Suppressor macrophage treated with lipopolysaccharide for 1 hour (primary cell): ENCODE results near the gene PC.
A peak's percentile ranks its signal among the peaks of the same experiment; 100 is the strongest.

Source experiments
- DNase-seq, 3 donors: peaks; one replicate each; pipeline ENCODE4 v3.0.0-alpha.2; 2020 to 2022

PC gene

DNA sequence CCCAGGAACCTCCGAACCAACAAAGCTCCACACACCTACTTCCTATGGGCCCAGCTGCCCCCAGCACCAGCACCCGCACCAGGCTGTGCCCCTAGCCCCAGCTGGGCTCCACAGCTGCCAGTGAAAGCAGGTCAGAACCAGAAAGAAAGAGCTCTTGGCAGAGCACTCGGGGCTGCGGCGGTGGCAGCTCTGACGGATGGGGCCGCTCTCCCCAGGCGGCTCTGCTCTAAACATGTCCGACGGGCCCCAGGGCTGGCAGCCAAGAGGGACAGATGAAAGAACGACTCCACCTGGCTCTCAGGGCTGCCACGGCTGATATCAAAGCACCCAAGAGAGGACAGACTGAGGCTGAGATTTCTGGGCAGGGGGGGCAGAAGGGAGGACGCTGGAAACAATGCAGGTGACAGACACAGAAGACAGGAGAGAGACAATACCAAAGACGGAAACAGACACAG lies 75.6 kb downstream of the PC start:
- DNase-seq, result no peak

DNA sequence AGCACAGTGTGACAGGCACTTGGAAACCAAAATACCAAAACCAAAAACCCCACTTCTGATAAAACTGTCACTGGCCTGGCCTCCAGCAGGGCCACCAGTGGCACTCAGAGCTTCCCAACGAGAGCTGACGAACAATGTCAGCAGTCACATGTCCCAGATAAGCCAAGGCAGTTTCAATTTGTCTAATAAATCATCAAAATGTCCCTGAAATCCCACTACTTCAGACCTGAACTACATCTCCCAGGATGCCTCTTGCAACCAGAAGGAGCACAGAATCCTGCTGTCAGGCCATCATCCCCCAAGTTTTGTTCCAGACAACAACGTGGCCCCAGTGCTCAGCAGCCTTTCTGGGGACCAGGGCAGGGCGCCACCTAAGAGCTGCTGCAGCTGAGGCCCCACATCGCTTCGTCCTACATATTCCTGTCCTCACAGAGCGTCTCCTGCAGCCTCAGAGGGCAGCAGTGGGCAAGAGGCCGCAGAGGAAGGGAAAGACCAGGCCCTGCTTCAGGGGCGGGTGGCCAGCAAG lies 76.2 kb downstream of the PC start:
- DNase-seq, result no peak

DNA sequence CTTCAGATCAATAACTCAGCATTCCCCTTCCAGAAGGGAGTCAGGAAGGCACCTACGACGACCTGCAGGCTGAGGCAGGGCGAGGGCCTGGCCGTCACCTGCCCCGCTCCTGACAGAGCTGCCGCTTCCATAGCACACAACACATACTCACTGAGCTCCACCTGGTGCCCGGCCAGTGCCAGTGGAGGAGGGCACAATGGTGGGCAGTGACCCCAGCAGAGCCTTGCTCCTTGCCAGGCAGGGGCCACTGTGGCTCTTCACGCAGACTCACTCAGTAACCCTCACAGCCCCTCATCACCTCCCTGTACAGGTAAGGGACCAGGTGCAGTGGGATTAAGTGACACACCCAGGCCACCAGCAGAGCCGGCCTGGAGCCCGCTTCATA lies 76.7 kb downstream of the PC start:
- no peak for DNase-seq

DNA sequence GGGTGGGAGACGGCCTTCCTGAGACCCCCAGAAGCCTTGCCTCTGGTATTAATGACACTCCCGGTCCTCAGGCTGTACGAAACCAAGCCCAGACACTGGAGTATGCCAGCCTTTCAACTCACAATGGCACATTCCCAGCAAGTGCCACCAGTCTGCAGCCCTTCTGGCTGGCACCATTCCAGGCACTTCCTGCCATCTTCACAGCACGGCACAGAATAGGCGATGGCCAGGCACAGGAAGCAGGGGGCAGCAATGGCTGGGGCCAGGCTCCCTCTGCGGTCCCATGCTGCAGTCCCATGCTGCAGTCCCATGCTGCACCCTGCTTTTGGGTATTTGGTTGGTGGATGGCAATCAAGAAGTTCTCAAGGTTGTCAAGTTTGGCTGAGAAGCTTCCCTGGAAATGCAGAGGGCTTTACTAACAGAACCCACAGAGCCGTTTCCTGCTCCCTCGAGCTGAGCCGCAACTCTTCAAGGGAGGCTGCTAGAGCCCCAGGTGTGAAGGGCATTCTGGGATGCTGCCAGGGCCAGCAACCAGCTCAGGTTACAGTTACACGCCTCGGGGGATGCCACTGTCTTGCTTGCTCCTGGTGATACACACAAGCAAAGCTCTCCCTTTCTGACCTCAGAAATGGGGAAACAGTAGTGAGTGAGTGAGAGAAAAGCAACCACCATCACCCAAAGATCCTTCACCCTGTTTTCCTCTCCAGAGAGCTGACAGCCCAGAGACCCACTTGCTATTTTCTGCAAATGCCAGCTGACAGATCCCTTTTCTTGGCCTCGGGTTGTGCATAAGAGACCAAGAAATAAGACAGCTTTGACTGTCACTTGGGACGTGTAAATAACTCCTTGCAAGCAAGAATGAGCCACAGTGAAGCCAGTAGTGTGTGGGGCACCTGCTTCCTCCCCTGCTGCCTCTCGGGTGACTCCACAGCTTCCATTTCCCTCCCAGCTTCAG lies 77.4 kb downstream of the PC start:
- no peak for DNase-seq

DNA sequence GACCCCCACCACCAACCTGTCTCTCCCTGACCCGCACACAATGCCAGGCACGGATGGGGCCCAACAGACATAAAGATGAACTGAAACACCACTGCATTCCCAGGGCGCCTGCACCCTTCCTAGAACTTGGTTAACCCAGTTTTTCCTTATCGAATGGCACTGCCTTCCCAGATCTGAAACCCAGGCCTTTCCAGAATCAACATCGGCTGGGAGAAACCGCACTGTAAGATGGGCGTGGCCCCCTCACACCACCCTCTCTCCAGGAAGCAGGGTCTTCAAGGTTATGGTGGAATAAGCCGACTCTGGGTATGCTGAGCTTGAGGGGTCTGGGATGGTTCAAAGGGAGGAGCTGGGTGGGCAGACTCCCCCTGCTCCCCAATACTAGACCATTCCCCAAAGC lies 78.2 kb downstream of the PC start:
- no peak for DNase-seq

DNA sequence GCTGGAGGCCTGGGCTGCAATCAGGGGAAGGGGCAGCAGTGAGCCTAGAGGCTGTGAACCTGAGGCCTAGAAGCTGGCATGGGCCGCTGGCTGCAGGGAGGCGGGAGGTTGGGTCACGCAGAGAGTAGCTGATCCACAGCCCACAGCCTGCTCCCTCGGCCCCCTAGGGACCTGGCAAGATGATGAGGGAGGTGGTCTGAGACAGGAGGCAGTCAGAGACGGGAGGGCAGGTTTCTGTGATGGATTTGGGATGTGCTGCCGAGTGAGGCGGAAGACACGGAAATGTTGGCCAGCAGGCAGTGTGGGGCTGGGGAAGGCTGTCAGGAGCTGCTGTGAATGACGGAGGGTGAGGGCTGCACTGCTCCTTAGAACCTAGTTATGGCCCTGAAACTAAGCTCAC lies 78.6 kb downstream of the PC start:
- DNase-seq, result no peak

DNA sequence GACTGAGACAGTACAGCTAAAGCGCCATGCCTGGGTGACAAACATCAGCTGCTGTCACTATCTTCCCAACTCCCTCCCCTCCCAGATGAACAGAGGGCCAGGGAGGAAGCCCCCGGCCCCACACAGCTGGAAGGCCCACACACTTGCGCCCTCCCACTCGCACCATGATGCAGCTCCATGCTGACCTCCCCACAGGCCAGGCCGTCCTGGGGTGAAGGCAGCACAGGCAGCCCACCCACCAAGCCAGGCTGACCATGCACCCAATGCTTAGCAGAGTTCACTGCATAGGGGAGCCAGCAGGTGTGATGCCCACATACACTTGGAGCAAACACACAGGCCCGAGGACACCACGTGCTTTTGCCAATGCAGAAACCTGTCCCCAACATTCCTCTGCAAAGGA lies 79.2 kb downstream of the PC start:
- DNase-seq, result no peak

DNA sequence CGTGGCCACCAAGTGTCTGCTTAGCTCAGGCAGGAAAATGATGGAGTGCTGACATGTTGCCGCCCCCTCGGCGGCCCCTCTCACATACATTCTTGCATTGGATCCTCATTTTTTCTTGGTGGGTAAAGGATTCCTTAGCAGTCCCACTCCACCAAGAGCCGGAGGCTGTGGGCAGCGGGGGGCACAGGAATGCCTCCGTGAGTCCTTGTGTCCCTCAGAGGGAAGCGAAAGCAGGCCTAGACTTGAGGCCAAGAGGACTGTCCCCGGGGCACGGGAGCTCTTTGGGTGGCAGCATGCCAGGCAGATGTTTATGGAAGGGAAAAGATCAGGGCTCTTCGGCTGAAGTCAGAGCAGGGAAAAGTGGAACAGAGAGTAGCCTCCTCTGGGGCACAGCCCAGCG lies 79.7 kb downstream of the PC start:
- no peak for DNase-seq

DNA sequence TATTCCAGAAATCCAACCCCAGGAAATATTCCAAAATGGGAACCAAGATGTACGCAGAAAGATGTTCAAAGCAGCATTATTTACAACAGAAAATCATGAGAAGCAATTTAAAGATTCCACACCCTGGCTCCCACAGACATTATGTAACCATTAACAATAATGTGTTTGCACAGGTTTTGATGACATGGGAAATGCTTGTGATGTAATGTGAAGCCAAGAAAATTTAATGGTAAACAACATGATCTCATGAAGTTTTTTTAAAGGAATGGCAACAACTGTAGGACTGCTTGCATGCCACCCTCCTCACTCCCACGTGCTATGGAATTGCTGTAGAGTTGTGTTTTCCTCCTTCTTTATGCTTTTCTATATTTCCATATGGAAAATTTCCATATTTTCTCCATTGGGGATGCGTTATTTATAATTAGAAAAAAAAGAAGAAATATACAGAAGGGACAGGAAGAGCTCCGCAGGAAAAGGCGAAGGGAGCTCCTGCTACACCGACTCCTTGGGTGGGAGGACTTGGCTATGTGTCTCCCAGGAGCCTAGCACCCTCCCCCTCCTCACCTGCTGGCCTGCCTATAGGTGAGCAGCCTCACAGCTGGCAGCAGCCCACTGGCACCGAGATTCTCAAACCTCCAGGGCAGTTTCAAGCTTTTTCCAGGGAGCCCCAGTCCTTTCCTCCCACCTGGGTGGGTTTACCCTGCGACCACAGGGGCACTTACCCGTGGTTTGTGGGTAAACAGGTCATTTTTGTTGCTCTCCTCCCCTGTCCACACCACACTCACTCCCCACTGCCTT lies 80.4 kb downstream of the PC start:
- no peak for DNase-seq

DNA sequence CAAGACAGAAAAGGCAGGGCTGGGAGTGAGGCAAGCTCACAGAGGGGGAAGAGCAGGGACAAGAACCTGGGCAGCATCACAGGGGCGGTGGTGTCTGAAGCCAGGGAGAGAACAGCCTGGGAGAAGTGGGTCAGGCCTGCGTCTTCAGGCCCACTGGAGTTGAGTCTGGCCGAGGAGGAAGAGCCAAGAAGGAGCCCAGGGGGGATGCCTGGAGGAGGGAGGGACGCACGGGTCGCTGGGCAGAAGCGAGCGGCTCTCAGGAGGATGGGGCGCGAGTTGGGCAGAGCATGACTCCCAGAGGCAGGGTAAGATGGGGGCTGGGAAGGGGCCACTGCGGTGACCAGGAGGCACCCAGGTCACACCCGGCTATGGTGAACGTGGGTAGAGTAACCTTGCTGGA lies 82.8 kb downstream of the PC start:
- DNase-seq, result no peak

DNA sequence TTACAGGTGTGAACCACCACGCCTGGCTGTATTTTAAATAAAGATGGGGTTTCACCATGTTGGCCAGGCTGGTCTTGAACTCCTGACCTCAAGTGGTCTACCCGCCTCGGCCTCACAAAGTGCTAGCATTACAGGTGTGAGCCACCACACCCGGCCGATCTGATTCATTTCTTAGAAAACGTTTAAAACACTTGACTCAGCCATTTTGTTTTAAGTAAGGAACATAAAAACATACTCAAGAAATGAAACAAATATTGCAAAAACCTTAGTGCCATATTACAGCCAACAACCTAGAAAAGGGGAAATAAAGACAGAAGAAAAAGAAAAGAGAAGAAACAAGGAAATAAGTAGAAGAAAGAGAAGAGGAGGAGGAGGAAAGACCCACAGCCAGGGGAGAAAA lies 84.0 kb downstream of the PC start:
- no peak for DNase-seq

DNA sequence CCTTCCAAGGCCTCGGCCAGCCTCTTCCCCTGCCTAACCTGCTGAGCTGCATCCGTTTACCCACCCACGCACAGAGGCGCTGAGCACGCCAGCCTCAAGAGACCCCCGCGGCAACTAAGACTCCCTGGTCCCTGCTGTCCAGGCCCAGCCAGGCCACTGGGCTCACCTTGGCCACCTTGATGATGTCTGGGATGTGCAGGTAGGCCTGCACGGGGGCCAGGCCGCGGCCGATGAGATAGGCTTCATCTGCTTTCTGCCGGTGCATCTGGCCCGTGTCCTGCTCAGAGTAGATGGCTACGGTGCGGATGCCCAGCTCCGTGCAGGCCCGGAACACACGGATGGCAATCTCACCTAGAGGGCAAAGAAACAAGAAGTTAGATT lies 86.7 kb downstream of the PC start:
- no peak for DNase-seq

DNA sequence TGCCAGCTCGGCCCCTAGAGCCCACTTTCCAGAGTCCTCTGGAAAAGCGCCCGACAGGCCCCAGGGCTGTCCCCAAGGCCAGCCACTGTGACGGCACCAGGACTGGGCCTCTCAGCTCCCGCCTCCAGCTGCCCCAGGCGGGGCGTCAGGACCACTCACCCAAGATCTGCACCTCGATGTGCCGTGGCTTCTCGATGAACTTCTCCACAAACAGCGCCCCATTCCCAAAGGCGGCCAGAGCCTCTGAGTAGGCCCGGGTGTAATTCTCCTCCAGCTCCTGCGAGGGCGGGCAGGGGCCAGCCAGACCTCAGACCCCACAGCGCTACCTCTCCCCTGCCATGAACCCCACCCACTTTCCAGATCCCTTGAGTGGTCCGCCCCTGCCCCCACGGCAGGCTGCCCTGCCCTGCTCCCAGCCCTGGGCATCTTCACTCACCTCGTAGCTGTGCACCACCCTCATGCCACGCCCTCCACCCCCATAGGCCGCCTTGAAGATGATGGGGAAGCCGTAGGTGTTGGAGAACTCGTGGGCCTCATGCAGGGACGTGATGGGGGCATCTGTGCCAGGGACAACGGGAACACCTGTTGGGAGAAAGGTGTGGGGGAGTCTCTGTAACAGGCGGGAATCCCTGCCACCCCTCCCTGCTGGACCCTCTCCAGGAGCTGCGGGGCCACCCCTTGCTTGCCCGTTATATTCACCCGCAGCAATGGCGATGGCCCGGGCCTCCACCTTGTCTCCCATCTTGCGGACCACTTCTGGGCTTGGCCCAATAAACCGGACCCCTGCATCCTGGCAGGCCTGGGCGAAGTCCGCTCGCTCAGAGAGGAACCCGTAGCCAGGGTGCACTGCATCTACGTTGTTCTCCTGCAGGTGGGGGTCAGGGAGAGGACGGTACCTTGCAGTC lies 87.3 kb downstream of the PC start:
- no peak for DNase-seq

DNA sequence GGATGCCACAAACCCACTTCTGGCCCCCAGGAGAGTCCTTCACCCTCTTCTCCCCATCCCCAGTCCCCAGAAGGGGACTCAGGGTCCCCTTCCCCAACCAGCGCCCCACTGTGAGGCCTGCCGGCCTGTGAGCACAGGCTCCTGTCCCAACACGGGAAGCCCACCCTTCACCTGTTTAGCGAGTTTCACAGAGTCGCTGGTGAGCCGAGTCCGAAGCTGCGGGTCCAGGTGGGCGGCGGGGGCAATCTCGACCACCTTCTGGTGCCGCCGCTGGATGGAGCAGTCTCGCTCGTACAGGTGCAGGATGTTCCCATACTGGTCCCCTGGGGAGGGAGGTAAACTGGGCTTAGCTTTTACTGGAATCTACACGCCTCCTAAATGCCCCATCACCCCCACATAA lies 88.1 kb downstream of the PC start:
- DNase-seq, result no peak

DNA sequence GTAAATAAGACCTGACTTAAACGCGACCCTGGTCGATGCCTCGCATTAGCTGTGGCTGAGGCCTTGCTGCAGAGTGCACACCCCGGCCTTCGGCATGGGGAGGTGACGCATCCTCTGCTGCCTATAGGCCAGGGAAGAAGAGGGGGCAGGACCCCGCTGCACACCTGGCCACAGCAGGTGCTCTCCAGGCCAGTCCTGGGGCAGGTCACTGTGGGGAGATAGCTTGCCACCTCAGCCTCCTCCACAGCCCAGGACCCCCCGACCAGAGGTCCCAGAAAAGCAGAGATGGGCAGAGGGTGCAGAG lies 88.7 kb downstream of the PC start:
- DNase-seq, result no peak

DNA sequence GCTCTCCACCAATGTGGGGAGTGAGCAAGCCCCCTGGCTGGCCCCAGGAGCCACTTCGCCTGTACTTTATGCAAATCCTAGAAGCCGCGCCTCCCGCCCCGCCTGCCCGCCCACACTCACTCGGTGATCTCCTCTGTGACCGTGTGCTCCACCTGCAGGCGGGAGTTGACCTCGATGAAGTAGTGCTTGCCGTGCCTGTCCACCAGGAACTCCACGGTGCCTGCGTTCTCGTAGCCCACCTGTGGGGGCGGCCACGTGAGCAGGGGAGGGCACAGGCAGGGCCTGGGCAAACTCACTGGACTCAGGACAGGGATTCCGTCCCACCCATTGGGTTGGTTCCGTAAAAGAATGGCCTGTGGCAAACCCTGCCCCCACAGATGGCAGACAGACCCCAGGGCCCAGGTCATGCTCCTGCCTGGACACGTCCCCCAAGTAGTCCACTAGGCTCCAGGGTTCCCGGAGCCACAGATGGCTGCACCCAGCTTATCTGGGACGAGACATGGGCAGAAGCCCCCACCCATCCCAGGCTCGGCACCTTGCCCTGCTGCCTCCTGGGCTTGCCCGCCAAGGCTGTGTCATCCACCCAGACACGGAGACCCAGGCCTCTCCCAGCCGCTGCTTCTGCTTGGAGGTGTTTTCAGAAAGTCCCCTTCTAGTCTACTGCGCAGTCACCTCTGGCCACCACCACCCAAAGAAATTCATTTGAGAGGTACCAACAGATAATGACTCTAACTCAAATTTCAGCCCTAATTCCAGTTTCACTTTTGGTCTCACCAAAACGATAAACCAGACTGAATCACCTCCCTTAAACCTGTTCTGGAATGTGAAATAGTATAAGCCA lies 89.2 kb downstream of the PC start:
- DNase-seq, result peak; percentile 42 to 76 (median 57)

DNA sequence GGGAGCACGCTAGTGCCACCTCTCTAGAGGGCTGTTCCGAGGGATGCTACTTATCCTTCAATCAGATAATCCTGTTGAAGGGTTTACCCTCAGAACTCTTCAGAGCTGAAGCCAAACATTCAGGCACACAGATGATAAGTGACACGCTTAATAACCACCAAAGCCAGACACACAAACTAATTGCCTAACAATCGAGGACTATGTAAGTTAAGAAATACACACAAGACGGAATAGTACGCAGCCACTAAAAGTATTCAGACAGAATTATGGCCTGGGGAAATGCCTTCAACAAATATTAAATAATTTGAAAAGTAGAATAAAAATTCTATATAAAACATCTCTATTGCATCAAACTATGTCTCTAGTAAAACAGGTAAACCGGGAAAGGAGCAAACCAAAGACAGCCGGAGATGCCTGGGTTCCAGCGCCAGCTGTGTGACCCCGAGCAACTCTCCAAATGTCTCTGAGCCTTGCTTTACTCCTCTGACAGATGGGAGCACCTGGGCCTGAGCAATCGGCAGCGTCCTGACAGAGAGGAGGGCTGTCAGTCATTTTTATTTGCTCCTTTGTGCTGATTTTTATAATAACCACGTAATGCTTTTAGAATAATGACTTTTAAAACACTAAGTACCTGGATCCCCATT lies 90.0 kb downstream of the PC start:
- DNase-seq, result no peak

DNA sequence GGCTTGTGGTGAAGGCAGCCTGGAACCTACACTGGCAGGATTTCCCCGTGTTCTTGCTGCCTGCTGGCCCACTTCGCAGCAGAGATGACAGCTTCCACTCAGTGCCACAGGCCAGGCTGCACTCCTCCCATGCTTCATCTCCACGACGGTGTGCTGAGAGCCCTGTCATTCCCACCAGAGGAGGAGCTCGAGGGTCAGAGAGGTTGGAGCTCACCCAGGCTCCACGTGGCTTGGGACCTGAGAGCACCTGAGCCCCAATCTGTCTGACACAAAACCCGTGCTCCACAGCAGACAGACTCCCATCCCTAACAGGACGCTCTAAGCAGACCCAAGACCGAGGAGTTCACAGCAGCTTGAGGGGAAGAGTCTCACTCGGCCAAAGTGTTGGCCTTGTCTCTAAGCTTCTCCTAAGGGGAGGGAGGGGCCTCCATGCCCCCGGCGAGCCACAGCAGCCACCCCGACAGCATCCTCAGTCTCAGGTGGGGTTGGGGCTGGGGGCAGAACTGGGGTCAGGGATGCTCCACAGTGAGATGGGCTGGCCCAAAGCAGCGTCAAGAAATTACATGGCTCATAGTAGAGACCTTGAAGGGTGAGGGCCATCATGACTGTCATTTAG lies 90.7 kb downstream of the PC start:
- no peak for DNase-seq

DNA sequence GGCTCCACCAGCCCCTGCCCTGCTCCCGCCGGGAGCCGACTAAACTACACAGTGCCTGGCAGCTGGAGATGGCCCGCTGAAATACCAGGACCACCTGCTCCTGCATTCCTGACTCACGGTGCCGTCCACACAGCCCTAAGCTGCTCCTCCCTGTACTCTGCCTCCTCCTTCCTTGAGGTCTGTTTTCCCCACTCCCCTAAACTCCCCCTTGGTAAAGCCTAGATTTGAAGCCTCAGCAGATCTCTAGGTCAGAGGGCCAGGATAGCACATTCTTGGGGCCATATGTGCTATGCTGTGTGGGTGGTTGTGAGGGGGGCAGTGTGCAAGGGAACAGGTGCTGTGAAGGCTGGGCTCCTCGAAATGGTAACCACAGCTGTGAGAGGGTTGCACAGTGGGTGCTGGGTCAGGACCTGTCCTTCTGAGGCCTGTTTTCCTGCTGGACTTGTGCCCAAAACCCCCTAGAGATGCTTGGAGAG lies 91.6 kb downstream of the PC start:
- DNase-seq, result no peak

DNA sequence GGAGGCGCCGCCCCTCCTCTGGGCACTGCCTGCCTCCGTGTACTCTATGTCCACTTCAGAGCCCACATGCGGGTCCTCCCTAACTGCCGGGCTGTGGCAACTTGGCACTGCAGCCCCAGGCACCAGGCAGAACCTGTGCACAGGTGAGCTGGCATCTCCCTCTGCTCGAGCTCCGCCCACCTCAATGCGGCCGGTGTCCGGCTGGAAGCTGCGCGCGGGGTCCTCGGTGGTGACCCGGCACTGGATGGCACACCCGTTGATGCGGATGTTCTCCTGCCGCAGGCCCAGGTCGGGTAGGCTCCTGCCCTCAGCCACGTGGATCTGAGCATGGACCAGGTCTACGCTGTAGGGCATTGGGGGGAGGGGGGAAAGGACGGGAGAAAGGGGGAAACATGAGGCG lies 92.2 kb downstream of the PC start:
- DNase-seq, result no peak
